Stomach (tissue), 4 donors: ENCODE results near the gene BICDL1.

Source experiments
- POLR2AphosphoS5 ChIP-seq, 3 donors: sonication (generic); formaldehyde crosslinking; IDR thresholded peaks; one replicate each; pipeline ENCODE4 v1.6.1; 2016; ENCODE audit warnings: antibody characterized with exemption in 3 of 3
- TF ChIP-seq, protein P1 (sequence below), 7 experiments: fragments of 450-650 bp in 4 of 7; fragments of 200-600 bp in 3 of 7; sonication (generic) in 3 of 7; IDR thresholded peaks; one replicate each; pipeline ENCODE4 v1.5.1; 2016 to 2019; ENCODE audit warnings: antibody characterized with exemption in 7 of 7, control low read depth in 2 of 7, mild to moderate bottlenecking in 1 of 7

DNA sequence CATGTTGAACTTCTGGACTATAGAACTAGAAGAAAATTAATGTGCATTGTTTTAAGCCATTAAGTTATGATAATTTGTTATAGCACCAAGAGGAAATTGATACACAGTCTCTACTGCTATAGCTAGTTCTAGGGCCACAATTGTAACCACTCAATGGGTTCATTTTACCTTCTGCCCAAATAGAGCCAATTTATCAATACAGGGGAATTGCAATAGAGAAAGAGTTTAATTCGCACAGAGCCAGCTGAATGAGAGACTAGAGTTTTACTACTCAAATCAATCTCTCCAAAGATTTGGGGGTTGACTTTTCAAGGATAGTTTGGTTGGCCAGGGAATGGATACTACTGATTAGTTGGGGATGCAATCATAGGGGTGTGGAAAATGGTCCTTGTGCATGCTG, 31.9 kb upstream of the BICDL1 start:
- TF ChIP-seq POLR2AphosphoS5 (IDR thresholded peaks at IDR 0.05), result no peak
- TF ChIP-seq, protein P1, sequence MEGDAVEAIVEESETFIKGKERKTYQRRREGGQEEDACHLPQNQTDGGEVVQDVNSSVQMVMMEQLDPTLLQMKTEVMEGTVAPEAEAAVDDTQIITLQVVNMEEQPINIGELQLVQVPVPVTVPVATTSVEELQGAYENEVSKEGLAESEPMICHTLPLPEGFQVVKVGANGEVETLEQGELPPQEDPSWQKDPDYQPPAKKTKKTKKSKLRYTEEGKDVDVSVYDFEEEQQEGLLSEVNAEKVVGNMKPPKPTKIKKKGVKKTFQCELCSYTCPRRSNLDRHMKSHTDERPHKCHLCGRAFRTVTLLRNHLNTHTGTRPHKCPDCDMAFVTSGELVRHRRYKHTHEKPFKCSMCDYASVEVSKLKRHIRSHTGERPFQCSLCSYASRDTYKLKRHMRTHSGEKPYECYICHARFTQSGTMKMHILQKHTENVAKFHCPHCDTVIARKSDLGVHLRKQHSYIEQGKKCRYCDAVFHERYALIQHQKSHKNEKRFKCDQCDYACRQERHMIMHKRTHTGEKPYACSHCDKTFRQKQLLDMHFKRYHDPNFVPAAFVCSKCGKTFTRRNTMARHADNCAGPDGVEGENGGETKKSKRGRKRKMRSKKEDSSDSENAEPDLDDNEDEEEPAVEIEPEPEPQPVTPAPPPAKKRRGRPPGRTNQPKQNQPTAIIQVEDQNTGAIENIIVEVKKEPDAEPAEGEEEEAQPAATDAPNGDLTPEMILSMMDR (IDR thresholded peaks at IDR 0.05), result no peak
